GM23338 (cell line): ENCODE measurements around the gene ATOSA.

Experiments used
- CTCF ChIP-seq, 2 experiments: fragments of 200-600 bp in 1 of 2; sonication (generic) in 1 of 2; conservative IDR thresholded peaks; 2 replicates each; pipeline versions ENCODE4 v1.5.1 to v1.6.1; 2016 to 2017; ENCODE audit warnings: antibody characterized with exemption in 2 of 2, low read depth in 2 of 2, mild to moderate bottlenecking in 2 of 2, moderate library complexity in 1 of 2
- EZH2 ChIP-seq: fragments of 200-600 bp; sonication (generic); IDR thresholded peaks from one replicate; pipeline ENCODE4 v1.8.0; 2017; ENCODE audit warnings: antibody characterized with exemption, mild to moderate bottlenecking, low read depth; ENCODE audit not compliant: unreplicated experiment
- EZH2phosphoT487 ChIP-seq: fragments of 200-600 bp; sonication (generic); IDR thresholded peaks from one replicate; pipeline ENCODE4 v1.8.1; 2018; ENCODE audit warnings: antibody characterized with exemption; ENCODE audit not compliant: unreplicated experiment
- JUNB ChIP-seq: IDR thresholded peaks from one replicate; pipeline ENCODE4 v1.6.1; 2016; ENCODE audit warnings: antibody characterized with exemption; ENCODE audit not compliant: unreplicated experiment
- POLR2AphosphoS5 ChIP-seq: IDR thresholded peaks from 2 replicates; pipeline ENCODE4 v1.6.1; 2016; ENCODE audit warnings: antibody characterized with exemption, low read depth
- STAT1 ChIP-seq: IDR thresholded peaks from one replicate; pipeline ENCODE4 v1.6.1; 2016; ENCODE audit warnings: antibody characterized with exemption; ENCODE audit not compliant: unreplicated experiment

- TF ChIP-seq CTCF (conservative IDR thresholded peaks at IDR 0.05; ENCODE audit: low read depth in 2 of 2) (no peak), POLR2AphosphoS5 (no peak), EZH2phosphoT487 (no peak), EZH2 (no peak), JUNB (no peak), STAT1 (no peak)
Measured at GRCh38 chr15:52710050-52710707, 31.0 kb upstream of the ATOSA start.
